ENCODE data around the gene TEX101.

The TEX101 gene

GRCh38 chr19:43408043-43408442, 6.6 kb upstream of the TEX101 start:
- Histone ChIP-seq H3K4me2 (ENCODE audit: low read length) (no peak overlapping the region), H3K9ac (ENCODE audit: low read length) (no peak overlapping the region), H3K79me2 (ENCODE audit: insufficient read depth, low read length) (no peaks in the 10 kb centered on the region), H3K4me3 (ENCODE audit: low read depth, low read length, poor library complexity, severe bottlenecking) (no peak overlapping the region), H3K9me2 (ENCODE audit: low read depth, low read length) (no peaks in the 10 kb centered on the region), H4K20me1 (ENCODE audit: insufficient read depth, low read length) (no peaks in the 10 kb centered on the region), H3K4me1 (ENCODE audit: insufficient read depth, low read length, severe bottlenecking) (no peaks in the 10 kb centered on the region), H3K9me3 (ENCODE audit: low read length) (no peaks in the 10 kb centered on the region), H3F3A (ENCODE audit: insufficient read depth, low read length) (no peaks in the 10 kb centered on the region), H3K27me3 (ENCODE audit: insufficient read depth, low read length) (no peaks in the 10 kb centered on the region; the same call in 1 of the 2 replicates), H3K27ac (ENCODE audit: low read depth, low read length, poor library complexity, severe bottlenecking) (no peak overlapping the region), H3K36me3 (ENCODE audit: insufficient read depth, low read length) (no peaks in the 10 kb centered on the region), H2AFZ (ENCODE audit: low read length) (no peak overlapping the region)
- TF ChIP-seq, protein P1, sequence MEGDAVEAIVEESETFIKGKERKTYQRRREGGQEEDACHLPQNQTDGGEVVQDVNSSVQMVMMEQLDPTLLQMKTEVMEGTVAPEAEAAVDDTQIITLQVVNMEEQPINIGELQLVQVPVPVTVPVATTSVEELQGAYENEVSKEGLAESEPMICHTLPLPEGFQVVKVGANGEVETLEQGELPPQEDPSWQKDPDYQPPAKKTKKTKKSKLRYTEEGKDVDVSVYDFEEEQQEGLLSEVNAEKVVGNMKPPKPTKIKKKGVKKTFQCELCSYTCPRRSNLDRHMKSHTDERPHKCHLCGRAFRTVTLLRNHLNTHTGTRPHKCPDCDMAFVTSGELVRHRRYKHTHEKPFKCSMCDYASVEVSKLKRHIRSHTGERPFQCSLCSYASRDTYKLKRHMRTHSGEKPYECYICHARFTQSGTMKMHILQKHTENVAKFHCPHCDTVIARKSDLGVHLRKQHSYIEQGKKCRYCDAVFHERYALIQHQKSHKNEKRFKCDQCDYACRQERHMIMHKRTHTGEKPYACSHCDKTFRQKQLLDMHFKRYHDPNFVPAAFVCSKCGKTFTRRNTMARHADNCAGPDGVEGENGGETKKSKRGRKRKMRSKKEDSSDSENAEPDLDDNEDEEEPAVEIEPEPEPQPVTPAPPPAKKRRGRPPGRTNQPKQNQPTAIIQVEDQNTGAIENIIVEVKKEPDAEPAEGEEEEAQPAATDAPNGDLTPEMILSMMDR (IDR thresholded peaks at IDR 0.05; ENCODE audit: low read length): no peak
- TF ChIP-seq EZH2 (IDR thresholded peaks at IDR 0.05; ENCODE audit: borderline replicate concordance, low read length): no peak

- no peaks in the 10 kb centered on the region for H3K9me2 ChIP-seq (ENCODE audit: low read depth, low read length)
- H3K4me2 ChIP-seq (ENCODE audit: low read length): no peak overlapping the region
- no peak overlapping the region for H2AFZ ChIP-seq (ENCODE audit: low read length)
- H3K79me2 ChIP-seq (ENCODE audit: insufficient read depth, low read length): no peaks in the 10 kb centered on the region
- H3F3A ChIP-seq (ENCODE audit: insufficient read depth, low read length): no peaks in the 10 kb centered on the region
- H3K27ac ChIP-seq (ENCODE audit: low read depth, low read length, poor library complexity, severe bottlenecking): no peak overlapping the region
- H3K27me3 ChIP-seq (ENCODE audit: insufficient read depth, low read length): no peaks in the 10 kb centered on the region; the same call in 1 of the 2 replicates
- H3K4me1 ChIP-seq (ENCODE audit: insufficient read depth, low read length, severe bottlenecking): no peaks in the 10 kb centered on the region
- H3K9me3 ChIP-seq (ENCODE audit: low read length): no peaks in the 10 kb centered on the region
- H3K36me3 ChIP-seq (ENCODE audit: insufficient read depth, low read length): no peaks in the 10 kb centered on the region
- H3K4me3 ChIP-seq (ENCODE audit: low read depth, low read length, poor library complexity, severe bottlenecking): no peak overlapping the region
- H4K20me1 ChIP-seq (ENCODE audit: insufficient read depth, low read length): no peaks in the 10 kb centered on the region
- TF ChIP-seq EZH2 (IDR thresholded peaks at IDR 0.05; ENCODE audit: borderline replicate concordance, low read length): no peak
- TF ChIP-seq, protein P1 (IDR thresholded peaks at IDR 0.05; ENCODE audit: low read length): no peak
- H3K9ac ChIP-seq (ENCODE audit: low read length): no peak overlapping the region
These were observed 5.3 kb upstream of the TEX101 start for GRCh38 chr19:43409415-43409814.

DNA sequence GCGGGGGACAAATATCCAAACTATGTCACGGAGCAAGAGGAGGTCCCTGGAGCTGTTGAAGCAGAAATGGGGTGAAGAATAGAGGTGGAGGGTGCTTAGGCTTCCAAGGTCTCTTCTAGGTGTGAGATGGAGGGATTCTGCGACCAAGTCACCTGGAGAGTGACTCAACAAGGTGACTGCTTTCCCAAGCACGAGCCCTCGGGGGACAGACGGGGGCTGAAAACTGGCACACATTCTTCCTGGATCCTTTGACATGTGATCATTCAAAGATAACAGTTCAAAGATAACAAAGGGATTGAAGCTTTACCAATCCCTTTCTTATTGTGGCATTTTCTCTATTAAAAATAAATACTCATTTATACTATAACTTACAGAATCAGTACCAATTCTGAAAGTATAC, 2.2 kb upstream of the TEX101 start:
- no peak overlapping the region for H3K9ac ChIP-seq (ENCODE audit: low read length)
- no peak overlapping the region for H3K27ac ChIP-seq (ENCODE audit: low read depth, low read length, poor library complexity, severe bottlenecking)
- no peak overlapping the region for H2AFZ ChIP-seq (ENCODE audit: low read length)
- no peaks in the 10 kb centered on the region for H3K79me2 ChIP-seq (ENCODE audit: insufficient read depth, low read length)
- H3K4me1 ChIP-seq (ENCODE audit: insufficient read depth, low read length, severe bottlenecking): no peaks in the 10 kb centered on the region
- no peaks in the 10 kb centered on the region for H3F3A ChIP-seq (ENCODE audit: insufficient read depth, low read length)
- TF ChIP-seq, protein P1 (IDR thresholded peaks at IDR 0.05; ENCODE audit: low read length): no peak
- TF ChIP-seq EZH2 (IDR thresholded peaks at IDR 0.05; ENCODE audit: borderline replicate concordance, low read length): no peak
- no peaks in the 10 kb centered on the region for H3K9me3 ChIP-seq (ENCODE audit: low read length)
- no peaks in the 10 kb centered on the region for H3K9me2 ChIP-seq (ENCODE audit: low read depth, low read length)
- H3K4me3 ChIP-seq (ENCODE audit: low read depth, low read length, poor library complexity, severe bottlenecking): no peak overlapping the region
- no peaks in the 10 kb centered on the region; the same call in 1 of the 2 replicates for H3K27me3 ChIP-seq (ENCODE audit: insufficient read depth, low read length)
- H3K36me3 ChIP-seq (ENCODE audit: insufficient read depth, low read length): no peaks in the 10 kb centered on the region
- no peaks in the 10 kb centered on the region for H4K20me1 ChIP-seq (ENCODE audit: insufficient read depth, low read length)
- H3K4me2 ChIP-seq (ENCODE audit: low read length): no peak overlapping the region

Data from OCI-LY1 (cell line).